PC-9 (cell line): ENCODE measurements around the gene ZNF407. TPM values are rescaled to one million over a fixed set of nuclear protein-coding genes. Genes with fewer than 3 reads are reported as not detected.

ENCODE experiments used
- BruUV-seq: library from RNA; stranded (reverse); fragments of 400-500 nt; replicated peaks from 2 replicates; lab custom pipeline; 2021; lab: Mats Ljungman, UMichigan
- CTCF ChIA-PET: fragments of 300-600 bp; sonication (Branson Sonifier 250); formaldehyde crosslinking; loops from one replicate; lab custom pipeline; 2022; ENCODE audit warnings: antibody characterized with exemption; lab: Charles Lee
- POLR2A ChIA-PET: fragments of 300-600 bp; sonication (Branson Sonifier 250); formaldehyde crosslinking; loops from one replicate; lab custom pipeline; 2022; ENCODE audit warnings: antibody characterized with exemption; ENCODE audit not compliant: unreplicated experiment; lab: Charles Lee
- DNase-seq, 2 experiments: peaks; one replicate each; pipeline versions ENCODE4 v3.0.0 to v3.0.0-alpha.2; 2015 to 2022; ENCODE audit warnings: mixed read lengths in 1 of 2
- H2AFZ ChIP-seq: fragments of 200-600 bp; sonication (generic); 2 replicates; pipeline ENCODE4 v1.8.1; 2017; ENCODE audit warnings: antibody characterized with exemption
- H3F3A ChIP-seq: fragments of 200-600 bp; sonication (generic); 2 replicates; pipeline ENCODE4 v1.8.1; 2017; ENCODE audit warnings: antibody characterized with exemption, mild to moderate bottlenecking, low read depth; ENCODE audit not compliant: insufficient read depth
- H3K27ac ChIP-seq: fragments of 200-600 bp; sonication (generic); 2 replicates; pipeline ENCODE4 v1.6.1; 2016; ENCODE audit warnings: mixed run types
- H3K27me3 ChIP-seq: fragments of 200-600 bp; sonication (generic); 2 replicates; pipeline ENCODE4 v1.6.1; 2016; ENCODE audit warnings: low read depth, mixed run types; ENCODE audit not compliant: insufficient read depth
- H3K36me3 ChIP-seq: fragments of 200-600 bp; sonication (generic); 2 replicates; pipeline ENCODE4 v1.6.1; 2016; ENCODE audit warnings: low read depth, mixed run types
- H3K4me1 ChIP-seq: fragments of 200-600 bp; sonication (generic); replicated peaks from 2 replicates; pipeline ENCODE4 v1.6.1; 2016; ENCODE audit warnings: mixed run types; ENCODE audit not compliant: insufficient read depth
- H3K4me2 ChIP-seq: fragments of 200-600 bp; sonication (generic); 2 replicates; pipeline ENCODE4 v1.6.1; 2017; ENCODE audit warnings: mixed run types
- H3K4me3 ChIP-seq: fragments of 200-600 bp; sonication (generic); 2 replicates; pipeline ENCODE4 v1.6.1; 2016; ENCODE audit warnings: mixed run types
- H3K79me2 ChIP-seq: fragments of 200-600 bp; sonication (generic); 2 replicates; pipeline ENCODE4 v1.6.1; 2017; ENCODE audit warnings: low read depth, mixed run types
- H3K9me2 ChIP-seq: fragments of 200-600 bp; sonication (generic); 2 replicates; pipeline ENCODE4 v1.8.1; 2017; ENCODE audit warnings: mild to moderate bottlenecking; ENCODE audit not compliant: insufficient read depth
- H3K9me3 ChIP-seq: fragments of 200-600 bp; sonication (generic); 2 replicates; pipeline ENCODE4 v1.8.1; 2016; ENCODE audit warnings: low read depth; ENCODE audit not compliant: insufficient read depth
- H4K20me1 ChIP-seq: fragments of 200-600 bp; sonication (generic); 2 replicates; pipeline ENCODE4 v1.8.1; 2017; ENCODE audit not compliant: insufficient read depth
- CTCF ChIP-seq: fragments of 200-600 bp; sonication (generic); conservative IDR thresholded peaks from 2 replicates; pipeline ENCODE4 v1.6.1; 2017; ENCODE audit warnings: mixed run types, antibody characterized with exemption, mild to moderate bottlenecking, moderate library complexity
- EZH2 ChIP-seq: fragments of 200-600 bp; sonication (generic); IDR thresholded peaks from 2 replicates; pipeline ENCODE4 v1.8.0; 2017; ENCODE audit warnings: antibody characterized with exemption, low read depth
- intact Hi-C: fragments of 100-400 bp; cut with micrococcal nuclease; formaldehyde crosslinking; loops from one replicate; pipeline ENCODE4 v1.10.0; 2022; ENCODE audit not compliant: unreplicated experiment
- total RNA-seq: library from RNA; stranded (reverse); gene quantifications from 2 replicates; pipeline ENCODE4 v1.2.3, GENCODE V29; 2021

ZNF407 gene
- total RNA-seq, 1 experiment from 2014 or later, result 13.4 TPM

- H3K4me3 ChIP-seq, result no peak overlapping the region
- H3F3A ChIP-seq, result no peaks in the 10 kb centered on the region
- H3K4me1 ChIP-seq, result no peaks in the 10 kb centered on the region
- TF ChIP-seq CTCF (no peak), EZH2 (no peak)
- ChIA-PET CTCF (no interaction called here), POLR2A (no interaction called here)
- H4K20me1 ChIP-seq, result no peaks in the 10 kb centered on the region
- DNase-seq, result no peak
- BruUV-seq, result no TSS peak
- H2AFZ ChIP-seq, result no peak overlapping the region
- no peaks in the 10 kb centered on the region for H3K27me3 ChIP-seq
- no peak overlapping the region for H3K4me2 ChIP-seq
- H3K79me2 ChIP-seq, result no peaks in the 10 kb centered on the region
- H3K27ac ChIP-seq, result no peak overlapping the region
- H3K9me2 ChIP-seq, result no peaks in the 10 kb centered on the region
- intact Hi-C loops, result no loop called here
- H3K36me3 ChIP-seq, result no peaks in the 10 kb centered on the region
- H3K9me3 ChIP-seq, result no peaks in the 10 kb centered on the region
Observed at GRCh38 chr18:74715865-74716712, 118.4 kb downstream of the ZNF407 start.

GRCh38 chr18:74718312-74718711, 120.6 kb downstream of the ZNF407 start:
- no peak for DNase-seq
- no TSS peak for BruUV-seq
- no peak overlapping the region for H3K27ac ChIP-seq
- no peak for TF ChIP-seq EZH2
- TF ChIP-seq CTCF, result no peak
- no peaks in the 10 kb centered on the region for H3K79me2 ChIP-seq
- intact Hi-C loops, result no loop called here
- H3K4me3 ChIP-seq, result no peak overlapping the region
- H2AFZ ChIP-seq, result no peak overlapping the region
- H3K9me2 ChIP-seq, result no peaks in the 10 kb centered on the region
- H3F3A ChIP-seq, result no peaks in the 10 kb centered on the region
- H3K4me1 ChIP-seq, result no peaks in the 10 kb centered on the region
- no peaks in the 10 kb centered on the region for H3K36me3 ChIP-seq
- H3K27me3 ChIP-seq, result no peaks in the 10 kb centered on the region
- no peaks in the 10 kb centered on the region for H3K9me3 ChIP-seq
- ChIA-PET CTCF (no interaction called here), POLR2A (no interaction called here)
- no peaks in the 10 kb centered on the region for H4K20me1 ChIP-seq
- H3K4me2 ChIP-seq, result no peak overlapping the region

- Histone ChIP-seq H3K4me1 (no peaks in the 10 kb centered on the region), H3K27me3 (no peaks in the 10 kb centered on the region), H3K36me3 (no peaks in the 10 kb centered on the region), H3K4me3 (no peak overlapping the region), H2AFZ (no peak overlapping the region), H3K9me3 (no peaks in the 10 kb centered on the region), H3F3A (no peaks in the 10 kb centered on the region), H3K4me2 (no peak overlapping the region), H3K9me2 (no peaks in the 10 kb centered on the region), H4K20me1 (no peaks in the 10 kb centered on the region), H3K27ac (no peak overlapping the region), H3K79me2 (no peaks in the 10 kb centered on the region)
- intact Hi-C loops, result no loop called here
- ChIA-PET CTCF (no interaction called here), POLR2A (interaction anchor here (0.6 kb wide), 1 partner anchor 86 kb away, joined by 6 read pairs; no protein-coding TSS in a partner anchor)
- DNase-seq, result no peak
- no TSS peak for BruUV-seq
- TF ChIP-seq EZH2, result no peak
- TF ChIP-seq CTCF, result no peak
Observed at GRCh38 chr18:74722237-74722636, 124.6 kb downstream of the ZNF407 start.
